HG02678 (cell line): Measurements from ENCODE around the gene CPXM1.
"Not testable (repeated sequence)": the region's sequence is repeated elsewhere in the genome, so short reads cannot be mapped to it uniquely, and the experiment has no call there.

ENCODE experiments used
- ATAC-seq: cut with Tn5 transposase; IDR thresholded peaks from one replicate; pipeline ENCODE4 v1.9.1; 2021; ENCODE audit warnings: mild to moderate bottlenecking, moderate library complexity; ENCODE audit not compliant: unreplicated experiment

Gene CPXM1

DNA sequence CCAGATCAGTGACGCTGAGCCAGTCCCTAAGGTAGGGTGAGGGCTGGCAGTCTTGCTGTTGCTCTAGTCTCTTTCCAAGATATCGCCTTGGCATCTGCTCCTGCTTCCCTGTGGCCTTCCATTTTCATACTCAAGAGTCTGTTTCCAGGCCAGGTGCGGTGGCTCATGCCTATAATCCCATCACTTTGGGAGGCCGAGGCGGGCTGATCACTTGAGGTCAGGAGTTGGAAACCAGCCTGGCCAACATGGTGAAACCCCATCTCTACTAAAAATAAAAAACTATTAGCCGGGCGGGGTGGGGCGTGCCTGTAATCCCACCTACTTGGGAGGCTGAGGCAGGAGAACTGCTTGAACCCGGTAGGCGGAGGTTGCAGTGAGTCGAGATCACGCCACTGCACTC, 30.3 kb downstream of the CPXM1 start:
- ATAC-seq, result not testable (repeated sequence)

DNA sequence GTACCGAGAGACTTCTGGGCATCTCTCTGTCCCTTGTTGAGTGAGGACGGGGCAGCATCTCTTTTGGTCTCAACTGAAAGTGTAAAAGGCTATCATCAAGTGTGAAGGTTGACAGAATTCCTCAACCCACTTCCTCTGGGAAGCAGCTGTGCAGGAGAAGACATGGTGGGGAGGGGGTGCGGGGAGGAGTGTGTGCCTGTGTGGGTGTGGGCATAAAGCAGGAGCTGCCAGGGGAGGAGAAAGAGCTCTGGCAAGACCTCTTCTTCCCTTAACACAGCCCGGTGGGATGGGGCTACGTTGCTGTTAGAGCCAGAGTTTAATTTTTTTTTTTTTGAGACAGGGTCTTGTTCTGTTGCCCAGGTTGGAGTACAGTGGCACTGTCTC, 31.8 kb downstream of the CPXM1 start:
- ATAC-seq, result no peak

DNA sequence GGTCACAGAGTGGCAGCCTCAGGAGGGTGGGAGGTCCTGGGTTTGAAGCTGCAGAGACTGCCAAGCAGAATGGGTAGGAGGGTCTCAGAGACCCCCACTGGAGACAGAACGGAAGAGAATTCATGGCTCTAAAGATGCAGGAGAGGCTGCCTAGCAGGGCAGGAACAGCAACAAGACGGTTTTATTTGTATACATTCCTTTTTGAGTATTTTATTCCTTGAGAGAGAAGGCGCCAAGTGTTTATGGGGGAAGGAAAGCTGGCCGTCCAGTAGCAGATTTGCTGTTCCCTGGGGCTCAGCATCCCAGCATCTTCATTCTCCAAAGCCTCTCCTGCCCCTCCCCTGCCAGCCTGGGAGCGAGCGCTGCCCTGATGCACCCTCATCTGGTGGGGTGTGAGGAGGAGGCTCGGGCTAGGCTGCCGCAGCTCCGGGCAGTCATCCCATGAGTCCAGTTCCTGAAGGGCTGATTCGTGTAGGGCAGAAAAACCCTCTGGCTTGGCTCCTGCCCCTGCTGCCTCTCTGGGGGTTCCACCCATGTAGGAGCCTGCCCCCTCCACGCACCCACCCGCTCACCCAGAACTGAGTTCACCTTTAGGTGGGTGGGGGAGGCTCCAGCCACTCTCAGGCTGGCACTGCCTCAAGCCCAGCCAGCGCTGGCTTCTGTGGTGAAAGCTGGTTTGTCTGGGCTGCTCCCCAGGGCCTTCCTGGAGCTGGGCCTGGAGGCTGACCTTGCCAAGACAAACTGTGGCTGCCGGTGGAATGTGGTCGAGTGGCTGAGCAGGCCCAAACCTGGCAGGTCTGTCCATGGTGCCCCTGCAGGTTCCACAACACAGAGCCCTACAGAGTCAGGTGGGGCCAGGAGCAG, 32.4 kb downstream of the CPXM1 start:
- ATAC-seq, result no peak

DNA sequence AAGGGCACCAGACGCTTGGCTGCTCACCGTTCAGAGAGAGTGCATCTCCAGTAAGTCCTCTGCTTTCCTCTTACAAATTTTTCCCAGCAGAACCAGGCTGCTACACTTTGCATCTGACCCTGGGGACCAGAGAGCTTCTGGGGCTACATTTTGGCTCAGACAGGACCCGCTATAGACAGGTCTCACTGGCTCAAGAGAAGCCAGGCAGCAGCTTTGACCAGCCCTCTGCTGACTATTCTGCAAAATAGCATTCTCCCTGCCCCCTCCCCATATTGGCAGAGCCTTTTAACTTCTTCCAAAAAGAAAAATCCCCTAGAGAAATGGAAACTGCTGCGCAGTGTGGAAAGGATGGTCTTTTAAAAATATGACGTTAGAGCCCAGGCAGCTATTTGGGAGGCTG, 37.2 kb downstream of the CPXM1 start:
- ATAC-seq, result no peak

DNA sequence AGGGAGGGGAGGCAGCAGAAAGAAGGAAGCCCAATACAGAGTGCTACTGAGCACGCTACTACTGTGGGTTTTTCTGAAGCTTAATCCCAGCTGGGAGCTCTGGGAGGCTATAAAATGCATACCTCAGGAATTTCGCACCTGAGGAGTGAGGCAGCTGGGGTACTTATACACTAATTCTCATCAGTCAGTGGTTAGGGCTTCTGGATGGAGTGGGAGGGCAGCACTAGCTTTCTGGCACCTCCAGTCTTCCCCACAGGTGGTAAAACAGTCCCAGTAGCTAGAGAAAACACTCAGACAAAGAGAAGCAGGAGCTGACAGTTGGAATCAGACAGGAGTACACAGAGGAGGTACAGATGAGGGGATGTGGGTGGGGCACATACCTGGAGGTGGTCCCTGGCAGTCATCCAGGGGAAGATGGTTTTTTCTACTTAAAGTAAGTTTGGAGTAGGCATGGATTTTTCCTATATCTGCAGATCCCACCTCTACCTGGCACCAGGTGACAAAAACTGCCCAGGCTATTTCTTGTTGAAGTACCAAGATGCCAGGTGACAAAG, 37.8 kb downstream of the CPXM1 start:
- ATAC-seq, result no peak

DNA sequence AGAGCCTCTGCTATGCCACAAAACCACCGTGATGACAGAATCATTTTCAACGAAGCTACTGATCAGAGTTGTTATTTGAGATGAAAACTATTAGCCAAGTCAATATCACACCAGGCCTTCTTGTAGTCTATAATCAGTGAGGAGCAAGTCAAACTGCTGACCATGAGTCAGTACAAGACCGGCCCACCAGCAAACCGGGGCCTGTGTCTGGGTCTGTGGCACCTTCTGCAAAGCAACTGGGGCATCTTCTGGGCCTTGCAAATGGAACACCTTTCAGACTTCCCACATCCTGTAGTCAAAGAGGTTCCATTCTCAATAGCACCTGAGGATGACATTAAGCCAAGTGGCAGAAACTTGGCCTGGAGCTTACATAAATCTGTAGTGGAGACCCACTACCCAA, 38.5 kb downstream of the CPXM1 start:
- ATAC-seq, result no peak

DNA sequence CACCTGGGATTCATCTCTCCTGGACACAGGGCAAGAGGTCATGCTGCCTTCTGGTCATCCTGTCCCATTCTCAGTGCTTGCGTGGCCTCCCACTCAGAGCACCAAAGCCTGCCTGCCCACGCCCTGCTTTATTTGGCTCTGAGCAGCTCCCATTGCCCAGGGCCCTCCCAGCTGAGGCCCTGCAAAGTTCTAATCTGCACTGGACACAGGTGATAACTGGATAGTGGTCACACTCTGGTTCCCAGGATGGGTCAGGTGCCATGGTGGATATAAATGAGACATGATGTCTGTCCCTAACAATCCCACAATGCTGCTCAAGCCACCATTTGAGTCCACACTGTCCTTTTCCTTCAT, 39.5 kb downstream of the CPXM1 start:
- no peak for ATAC-seq

DNA sequence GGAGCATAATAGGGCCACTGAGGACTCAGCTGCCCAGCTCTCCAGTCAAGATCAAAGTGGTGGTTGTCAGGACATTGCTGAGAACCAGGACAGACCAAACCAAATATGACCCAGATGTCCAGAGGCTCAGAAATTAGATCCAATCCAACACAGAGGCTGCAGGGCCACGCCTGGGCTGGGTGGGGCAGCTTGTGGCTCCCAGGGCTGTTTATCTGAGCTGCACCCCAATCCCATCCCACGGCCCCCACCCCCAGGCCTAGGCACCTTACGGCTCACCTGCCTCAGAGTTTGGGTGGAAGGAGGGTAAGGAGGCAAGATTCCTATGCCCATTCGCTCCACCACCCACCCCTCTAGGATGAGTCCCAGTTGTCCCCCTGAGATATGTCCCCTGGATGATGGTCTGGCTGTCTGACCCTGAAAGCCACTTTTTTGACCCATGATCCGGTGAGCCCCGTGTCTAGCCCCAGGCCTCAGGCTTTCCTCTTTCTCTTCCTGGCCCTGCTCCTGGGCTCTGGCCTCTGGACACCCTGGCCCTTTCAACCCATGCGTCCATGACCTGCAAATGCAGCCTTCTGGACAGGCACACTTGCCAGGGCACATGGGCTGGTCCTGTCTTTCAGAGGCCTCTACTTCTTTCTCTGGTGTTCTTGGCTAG, 40.0 kb downstream of the CPXM1 start:
- no peak for ATAC-seq

DNA sequence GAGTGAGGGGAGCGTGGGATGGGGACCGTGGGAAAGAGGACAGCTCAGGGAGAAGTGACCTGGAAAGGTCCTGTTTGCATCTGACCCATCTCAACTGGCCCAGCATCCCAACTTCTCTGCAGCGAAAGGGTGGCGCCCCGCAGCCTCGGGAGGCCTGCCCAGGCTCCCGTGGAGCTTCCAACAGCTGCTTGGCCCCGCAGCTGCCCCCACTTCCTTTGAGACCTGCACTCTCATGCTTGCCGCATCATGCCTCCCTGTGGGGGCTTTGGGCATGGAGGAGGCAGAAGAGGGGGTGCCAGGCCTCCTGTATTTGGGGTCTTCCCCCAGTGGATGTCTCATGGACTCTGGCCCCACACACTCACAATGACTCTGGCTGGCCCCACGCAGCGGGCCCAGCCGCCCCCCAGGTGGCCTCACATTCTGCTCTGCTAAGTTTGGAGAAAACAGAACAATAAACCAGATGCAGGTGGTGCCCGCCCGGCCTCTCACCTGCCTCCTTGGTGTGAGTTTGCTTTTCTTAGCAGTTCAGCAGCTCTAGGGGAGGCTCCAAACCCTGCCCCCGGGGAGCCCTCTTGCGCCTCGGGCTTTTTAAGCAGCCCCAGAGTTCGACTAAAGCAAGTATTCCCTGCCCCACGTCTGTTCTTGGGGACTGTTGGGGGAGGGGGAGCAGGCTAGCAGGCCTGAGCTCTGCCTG, 40.7 kb downstream of the CPXM1 start:
- ATAC-seq, result no peak

DNA sequence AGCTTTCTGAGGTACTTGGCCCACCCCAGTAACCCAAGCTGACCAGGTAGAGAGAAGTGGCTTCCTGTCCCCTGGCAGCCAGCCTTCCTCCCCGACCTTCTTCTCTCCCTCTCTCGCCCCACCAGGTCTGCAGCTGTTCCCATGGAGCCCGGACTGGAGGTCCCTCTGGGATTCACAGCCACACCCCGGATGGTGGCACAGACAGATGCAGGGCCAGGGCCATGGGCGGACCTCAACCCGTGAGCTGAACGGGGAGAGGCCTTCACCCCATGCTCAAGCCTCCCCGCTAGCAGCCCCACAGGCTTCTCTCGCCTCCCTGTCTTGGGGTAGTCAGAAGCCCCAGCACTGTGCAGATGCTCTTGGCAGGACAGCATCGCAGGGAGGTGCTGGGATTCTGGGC, 41.3 kb downstream of the CPXM1 start:
- no peak for ATAC-seq

DNA sequence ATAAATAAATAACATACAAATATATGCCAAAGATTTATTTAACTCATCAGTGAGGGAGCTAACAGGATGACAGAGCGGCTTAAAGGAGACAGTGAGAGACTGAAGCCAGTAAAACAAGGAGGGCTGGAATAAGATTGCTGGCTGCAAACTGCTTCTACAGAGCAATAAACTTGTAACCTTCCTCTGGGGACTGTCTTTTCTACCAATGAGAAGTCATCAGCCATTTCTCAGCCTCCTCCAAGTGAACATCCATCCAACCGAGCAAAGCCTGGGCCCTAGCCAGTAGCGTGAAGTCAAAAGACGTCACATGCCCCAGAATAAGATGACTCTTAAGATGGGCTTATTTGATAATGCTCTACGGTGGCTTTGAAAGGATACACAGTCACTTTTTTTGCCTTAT, 42.5 kb downstream of the CPXM1 start:
- no peak for ATAC-seq

DNA sequence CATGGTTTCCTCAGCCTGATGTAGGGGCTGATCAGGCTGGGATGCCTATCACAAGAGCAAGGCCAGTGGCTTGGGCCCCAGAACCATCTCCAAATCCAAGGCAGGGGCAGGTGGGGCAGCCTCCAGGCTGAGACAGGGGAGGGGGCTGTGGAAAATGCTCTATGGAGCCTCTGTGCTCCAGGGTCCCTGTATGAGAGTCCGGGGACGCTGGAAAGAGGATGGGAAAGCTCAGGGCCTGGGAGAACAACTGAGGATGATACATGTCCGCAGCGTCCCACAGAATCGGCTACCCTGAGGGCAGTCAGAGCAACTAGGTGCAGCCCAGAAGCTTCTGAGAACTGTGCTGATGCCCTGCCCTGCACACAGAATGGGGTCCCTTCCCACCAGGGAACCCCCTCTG, 43.4 kb downstream of the CPXM1 start:
- ATAC-seq, result no peak

DNA sequence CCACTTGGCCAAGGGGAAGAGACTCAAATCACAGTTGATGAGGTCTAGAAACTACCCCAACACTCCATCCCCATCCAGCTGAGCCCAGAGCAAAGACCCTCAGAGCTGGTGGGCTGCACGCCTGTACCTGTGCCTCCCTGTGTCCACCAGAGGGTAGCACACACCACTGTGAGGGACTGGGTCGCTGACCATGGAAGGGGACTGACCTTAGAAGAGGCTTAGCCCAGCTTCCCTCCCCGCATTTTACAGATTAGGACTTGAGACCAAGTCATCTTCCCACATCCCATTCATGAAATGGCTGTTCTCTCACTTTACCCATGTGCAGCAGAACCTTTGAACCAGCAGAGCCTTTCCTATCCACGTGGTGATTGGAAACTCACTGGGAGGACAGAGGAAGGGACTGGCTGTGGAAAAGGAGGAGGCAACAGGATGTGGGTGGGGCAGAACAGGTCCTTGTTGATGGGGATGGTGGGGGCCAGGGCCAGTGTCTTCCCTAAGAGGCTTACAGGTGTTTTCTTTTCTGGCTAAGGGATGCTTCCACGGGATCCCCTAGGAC, 44.3 kb downstream of the CPXM1 start:
- ATAC-seq, result no peak

DNA sequence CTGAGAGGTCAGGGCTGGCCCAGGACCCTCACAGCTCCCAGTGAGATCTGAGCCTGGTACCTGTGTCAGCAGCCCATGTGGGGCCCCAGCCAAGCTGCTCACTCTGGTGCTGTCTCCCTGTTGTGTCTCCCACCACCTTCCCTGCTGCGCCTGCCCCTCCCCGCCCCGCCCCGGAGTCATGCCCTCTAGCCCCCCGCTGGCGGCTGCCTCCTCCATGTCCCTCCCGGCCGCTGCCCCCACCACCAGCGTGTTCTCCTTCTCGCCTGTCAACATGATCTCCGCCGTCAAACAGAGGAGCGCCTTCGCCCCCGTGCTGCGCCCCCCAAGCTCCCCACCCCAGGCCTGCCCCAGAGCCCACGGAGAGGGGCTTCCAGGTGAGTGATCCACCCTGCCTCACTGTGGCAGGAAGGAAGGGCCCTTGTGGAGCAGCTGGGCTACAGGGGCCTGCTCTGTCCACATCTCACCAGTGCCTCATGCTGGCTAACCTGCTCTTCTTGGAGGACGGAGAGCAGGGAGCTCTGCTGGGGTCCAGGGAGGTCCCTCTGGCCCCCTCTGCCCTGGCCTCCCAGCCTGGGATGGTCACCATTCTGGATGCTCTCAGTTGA, 44.9 kb downstream of the CPXM1 start:
- no peak for ATAC-seq

DNA sequence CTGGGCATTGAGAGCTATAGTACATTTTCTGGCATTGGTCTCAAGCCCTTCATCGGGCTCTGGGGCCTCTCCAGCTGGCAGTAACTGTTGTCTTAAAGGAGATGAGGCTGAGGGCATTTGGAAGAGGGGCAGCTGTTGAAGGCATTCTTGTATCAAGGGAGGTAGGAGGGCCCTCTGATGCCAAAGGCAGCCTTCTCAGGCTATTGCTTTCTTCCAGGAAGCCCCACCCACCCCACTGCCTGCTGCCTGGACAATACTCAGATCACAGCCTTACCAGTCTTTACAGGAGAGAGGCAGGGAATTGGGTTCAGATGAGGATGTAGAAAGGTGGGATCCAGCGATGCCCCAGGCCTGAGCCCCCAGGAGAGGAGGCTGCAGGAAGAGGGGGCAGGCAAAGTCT, 46.0 kb downstream of the CPXM1 start:
- no peak for ATAC-seq

DNA sequence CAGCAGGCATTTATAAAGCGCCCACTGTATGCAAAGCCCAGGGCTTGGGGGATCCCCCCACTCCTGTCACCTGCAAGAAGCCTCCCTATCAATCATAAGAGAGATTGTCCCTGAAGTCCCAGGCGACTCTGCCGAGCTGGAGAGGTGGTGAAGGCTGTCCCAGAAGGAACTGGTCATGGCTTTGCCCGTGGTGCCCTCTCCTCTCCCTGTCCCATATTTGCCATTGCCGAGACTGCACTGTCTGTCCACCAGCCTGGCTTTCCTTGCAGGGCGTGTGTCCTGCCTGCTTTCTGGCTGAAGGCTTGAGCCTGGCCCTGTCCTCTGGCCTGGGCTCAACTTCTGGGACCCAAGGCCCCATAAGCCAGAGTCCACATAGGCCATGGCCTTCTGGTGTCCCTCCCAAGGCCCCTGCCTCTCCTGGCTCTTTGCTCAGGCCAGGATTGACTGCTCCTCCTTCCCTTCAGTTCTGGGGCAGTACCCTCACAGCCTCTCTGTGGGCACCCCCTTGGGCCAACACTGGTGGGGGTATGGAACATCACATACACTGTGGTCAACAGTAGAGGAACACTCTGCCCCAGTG, 46.9 kb downstream of the CPXM1 start:
- ATAC-seq, result no peak

DNA sequence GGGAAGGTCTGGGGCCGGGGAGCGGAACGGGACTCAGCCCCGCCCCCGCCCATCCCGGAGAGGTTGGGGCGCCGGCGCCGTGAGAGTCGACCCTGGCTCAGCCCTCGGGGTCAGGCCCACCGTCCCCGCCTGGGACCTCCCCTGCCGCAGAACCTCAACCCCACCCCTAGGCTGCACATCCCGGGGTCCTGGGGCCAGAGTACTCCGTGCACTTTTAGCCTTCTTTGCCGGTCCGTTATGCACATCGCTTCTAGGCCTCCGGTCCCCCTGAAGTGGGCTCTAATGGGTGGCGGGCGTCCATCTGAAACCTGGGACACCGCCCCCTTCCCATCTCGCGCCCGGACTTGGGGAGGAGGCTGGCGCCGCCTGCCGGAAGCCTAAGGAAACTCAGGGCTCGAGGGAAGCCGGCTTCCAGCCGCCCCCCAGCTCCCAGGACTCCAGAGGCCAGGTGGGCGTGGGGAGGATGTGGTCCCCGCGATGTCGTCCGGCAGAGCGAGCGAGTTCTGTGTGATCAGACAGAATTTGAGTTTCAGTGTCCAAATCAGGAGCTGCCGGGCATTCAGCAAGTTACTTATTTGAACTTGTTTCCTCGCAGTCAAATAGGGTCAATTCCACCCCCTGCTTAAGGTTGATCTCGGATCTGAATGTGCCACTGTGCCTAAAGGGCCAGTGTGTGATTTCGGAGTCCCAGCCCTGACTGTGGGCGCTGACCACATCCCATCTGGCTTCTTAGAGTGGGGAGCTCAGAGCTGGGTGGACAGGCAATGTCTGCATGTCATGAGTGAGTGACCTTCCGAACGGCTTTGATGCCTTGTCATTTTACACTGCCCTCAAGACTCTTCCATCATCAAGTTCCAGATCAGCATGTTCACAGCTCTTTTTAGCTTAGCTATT, 47.6 kb downstream of the CPXM1 start:
- no peak for ATAC-seq

DNA sequence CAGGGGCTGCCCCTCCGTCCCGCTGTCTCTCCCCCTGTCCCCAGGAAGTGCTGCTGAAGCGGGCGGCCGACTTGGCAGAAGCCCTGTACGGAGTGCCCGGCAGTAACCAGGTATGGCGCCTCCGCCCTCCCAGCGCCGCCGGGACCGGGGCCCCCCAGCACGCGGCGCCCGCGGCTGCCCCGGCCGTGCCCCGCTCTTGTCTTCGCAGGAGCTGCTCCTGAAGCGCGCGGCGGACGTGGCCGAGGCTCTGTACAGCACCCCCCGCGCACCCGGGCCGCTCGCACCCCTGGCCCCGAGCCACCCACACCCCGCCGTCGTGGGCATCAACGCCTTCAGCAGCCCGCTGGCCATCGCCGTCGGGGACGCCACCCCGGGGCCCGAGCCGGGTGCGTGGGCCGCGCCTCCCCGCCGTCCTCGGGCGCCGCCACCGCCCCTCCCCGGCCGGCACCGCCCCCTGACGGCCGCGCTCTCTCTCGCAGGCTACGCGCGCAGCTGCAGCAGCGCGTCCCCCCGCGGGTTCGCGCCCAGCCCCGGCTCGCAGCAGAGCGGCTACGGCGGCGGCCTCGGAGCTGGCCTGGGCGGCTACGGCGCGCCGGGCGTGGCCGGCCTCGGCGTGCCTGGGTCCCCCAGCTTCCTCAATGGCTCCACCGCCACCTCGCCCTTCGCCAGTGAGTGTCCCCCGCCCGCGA, 48.4 kb downstream of the CPXM1 start:
- no peak for ATAC-seq

DNA sequence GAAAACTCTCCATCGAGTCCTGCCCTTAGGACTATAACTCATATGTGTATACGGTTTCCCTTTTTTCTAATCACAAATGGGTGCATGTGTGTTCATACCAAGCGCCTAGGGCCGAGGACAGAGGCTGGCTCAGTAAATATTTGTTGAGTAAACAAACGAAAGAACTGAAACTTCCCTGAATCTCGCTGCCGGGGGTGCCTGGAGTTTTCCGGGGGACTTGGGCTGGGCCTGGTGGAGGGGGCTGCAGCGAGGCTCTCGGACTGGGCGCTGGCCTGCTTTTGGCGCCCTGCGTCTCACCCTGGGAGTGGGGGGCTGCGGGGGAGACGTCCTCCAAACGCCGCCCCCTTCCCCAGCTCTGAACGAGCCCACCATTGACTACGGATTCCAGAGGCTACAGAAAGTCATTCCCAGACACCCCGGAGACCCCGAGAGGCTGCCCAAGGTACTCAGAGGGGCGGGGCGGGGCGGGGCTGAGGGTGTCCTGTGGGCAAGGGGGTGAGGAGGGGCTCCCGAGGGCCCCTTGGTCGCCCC, 49.0 kb downstream of the CPXM1 start:
- ATAC-seq, result no peak
